GM11168 (cell line): ENCODE results near the gene CRLF3.
"Not testable (repeated sequence)": the region's sequence is repeated elsewhere in the genome, so short reads cannot be mapped to it uniquely, and the experiment has no call there.

ENCODE experiments used
- in situ Hi-C: fragments of 300-500 bp; cut with MboI; formaldehyde crosslinking; loops from one replicate; pipeline ENCODE4 v1.12.0; 2022; ENCODE audit warnings: low sequenced_read_pairs; ENCODE audit not compliant: unreplicated experiment

The CRLF3 gene

GRCh38 chr17:30747621-30748020, 76.9 kb downstream of the CRLF3 start:
- in situ Hi-C loops: not testable (repeated sequence)

GRCh38 chr17:30742669-30743068, 81.8 kb downstream of the CRLF3 start:
- in situ Hi-C loops: not testable (repeated sequence)

GRCh38 chr17:30736371-30736770, 88.1 kb downstream of the CRLF3 start:
- in situ Hi-C loops: not testable (repeated sequence)

GRCh38 chr17:30735644-30736043, 88.8 kb downstream of the CRLF3 start:
- in situ Hi-C loops: not testable (repeated sequence)

- in situ Hi-C loops: not testable (repeated sequence)
Measured at GRCh38 chr17:30735206-30735605, 89.3 kb downstream of the CRLF3 start.

- in situ Hi-C loops: loop anchor here (5.0 kb wide), 1 partner anchor 1203 kb away; the partner anchor contains the start of gene SUZ12
Measured at GRCh38 chr17:30734153-30734552, 90.3 kb downstream of the CRLF3 start.
